Natural killer cell (primary cell): ENCODE data around the gene C12orf43. TPM values are rescaled to one million over a fixed set of nuclear protein-coding genes. Genes with fewer than 3 reads are reported as not detected.

Experiments used
- ATAC-seq, 3 donors: fragments of 150-1000 bp in 2 of 3; fragments of 200-7000 bp in 1 of 3; cut with Tn5 transposase; 1 replicate in 1 of 3; 2 replicates in 2 of 3; pipeline ENCODE4 v1.10.0; 2021; ENCODE audit warnings: mild to moderate bottlenecking in 2 of 3, moderate library complexity in 2 of 3
- DNase-seq, 2 donors: peaks; one replicate each; pipeline versions ENCODE4 v3.0.0 to v3.0.0-alpha.2; 2013 to 2021; ENCODE audit warnings: mixed read lengths in 1 of 2
- H3K27ac ChIP-seq: one replicate; pipeline ENCODE4 v1.5.1; 2013; ENCODE audit warnings: mild to moderate bottlenecking, low read length
- H3K27me3 ChIP-seq: one replicate; pipeline ENCODE4 v1.6.1; 2013; ENCODE audit warnings: low read length; ENCODE audit not compliant: control insufficient read depth, insufficient read depth
- H3K36me3 ChIP-seq: one replicate; pipeline ENCODE4 v1.6.1; 2013; ENCODE audit warnings: low read length; ENCODE audit not compliant: control insufficient read depth, insufficient read depth
- H3K4me1 ChIP-seq: one replicate; pipeline ENCODE4 v1.6.1; 2013; ENCODE audit warnings: low read length; ENCODE audit not compliant: control insufficient read depth, insufficient read depth
- H3K4me3 ChIP-seq: one replicate; pipeline ENCODE4 v1.5.1; 2013; ENCODE audit warnings: low read length
- H3K9me3 ChIP-seq: one replicate; pipeline ENCODE4 v1.6.1; 2013; ENCODE audit warnings: low read length; ENCODE audit not compliant: control insufficient read depth, insufficient read depth
- H3K27ac Mint-ChIP-seq, 2 donors: one replicate each; pipeline ENCODE4 v1.8.0; 2022; ENCODE audit warnings: mild to moderate bottlenecking in 2 of 2, mixed read lengths in 2 of 2, moderate library complexity in 1 of 2
- H3K27me3 Mint-ChIP-seq, 2 donors: one replicate each; pipeline ENCODE4 v1.8.0; 2022; ENCODE audit warnings: low read depth in 2 of 2, mixed read lengths in 2 of 2
- H3K36me3 Mint-ChIP-seq: one replicate; pipeline ENCODE4 v1.8.0; 2022; ENCODE audit warnings: mixed read lengths
- H3K4me1 Mint-ChIP-seq, 2 donors: one replicate each; pipeline ENCODE4 v1.8.0; 2022; ENCODE audit warnings: mixed read lengths in 2 of 2
- H3K4me3 Mint-ChIP-seq: one replicate; pipeline ENCODE4 v1.8.0; 2022; ENCODE audit warnings: mild to moderate bottlenecking, moderate library complexity, mixed read lengths
- H3K9me3 Mint-ChIP-seq, 2 donors: one replicate each; pipeline ENCODE4 v1.8.0; 2022; ENCODE audit warnings: mixed read lengths in 2 of 2
- CTCF ChIP-seq: fragments of 200-600 bp; IDR thresholded peaks from one replicate; pipeline ENCODE4 v1.8.0; 2022; ENCODE audit warnings: antibody characterized with exemption
- WGBS: methylation state at CpG from one replicate; pipeline ENCODE4 v1.1.7; 2013; ENCODE audit warnings: missing lambda C conversion rate; ENCODE audit not compliant: insufficient coverage; 5-methylcytosine and 5-hydroxymethylcytosine counted together
- intact Hi-C: fragments of 100-400 bp; cut with micrococcal nuclease; formaldehyde crosslinking; loops from one replicate; pipeline ENCODE4 v1.14.2; 2022
- total RNA-seq, 4 donors: library from RNA; stranded (reverse); fragments of 120-200 nt in 1 of 4; gene quantifications; one replicate each; pipeline versions ENCODE4 v1.2.3 to v1.2.4, GENCODE V29; 2013 to 2022

Gene C12orf43
- total RNA-seq, 3 donors from 2014 or later (not counting 1 experiment from before 2014, with no cell fraction given), result 16.0 to 19.9 (median 18.0) TPM

- H3K9me3 Mint-ChIP-seq, result no peaks in the 10 kb centered on the region
- no peaks in the 10 kb centered on the region for H3K36me3 ChIP-seq
- no peak overlapping the region for H3K27ac ChIP-seq
- intact Hi-C loops, result loop anchor here (2.0 to 5.0 kb wide), 2 partner anchors 325 to 389 kb away; partner anchors contain the start of gene POP5
- no peaks in the 10 kb centered on the region for H3K27me3 Mint-ChIP-seq
- no peaks in the 10 kb centered on the region for H3K27me3 ChIP-seq
- ATAC-seq (peak; percentile 87 to 91 (median 88)), DNase-seq (peak in 1 of 2 donors; percentile 79)
- no peak overlapping the region for H3K4me3 Mint-ChIP-seq
- TF ChIP-seq CTCF, result peak; percentile 59
- no peaks in the 10 kb centered on the region for H3K4me1 ChIP-seq
- no peaks in the 10 kb centered on the region for H3K9me3 ChIP-seq
- no peak overlapping the region for H3K27ac Mint-ChIP-seq
- peaks cover 0 to 5% of the 10 kb centered on the region in 2 donors for H3K4me1 Mint-ChIP-seq
- no peaks in the 10 kb centered on the region for H3K36me3 Mint-ChIP-seq
- H3K4me3 ChIP-seq, result no peak overlapping the region
- WGBS, result 45% methylated on average over 9 of the region's 13 CpGs
These were observed 44.7 kb downstream of the C12orf43 start for GRCh38 chr12:120971299-120972180.

GRCh38 chr12:120970310-120970709 lies 46.0 kb downstream of the C12orf43 start:
- Mint-ChIP-seq H3K27me3 (no peaks in the 10 kb centered on the region), H3K36me3 (no peaks in the 10 kb centered on the region), H3K27ac (no peak overlapping the region), H3K9me3 (no peaks in the 10 kb centered on the region), H3K4me3 (no peak overlapping the region), H3K4me1 (peaks cover 0 to 5% of the 10 kb centered on the region in 2 donors)
- H3K4me3 ChIP-seq, result no peak overlapping the region
- no peak overlapping the region for H3K27ac ChIP-seq
- no peak for TF ChIP-seq CTCF
- intact Hi-C loops, result loop anchor here (2.0 to 5.0 kb wide), 2 partner anchors 324 to 388 kb away; partner anchors contain the start of gene POP5
- no peaks in the 10 kb centered on the region for H3K27me3 ChIP-seq
- DNase-seq (no peak), ATAC-seq (no peak)
- H3K9me3 ChIP-seq, result no peaks in the 10 kb centered on the region
- no peaks in the 10 kb centered on the region for H3K36me3 ChIP-seq
- H3K4me1 ChIP-seq, result no peaks in the 10 kb centered on the region
- WGBS, result 90% methylated on average over 3 of the region's 3 CpGs

- no peaks in the 10 kb centered on the region for H3K4me1 ChIP-seq
- H3K9me3 ChIP-seq, result no peaks in the 10 kb centered on the region
- no peaks in the 10 kb centered on the region for H3K36me3 ChIP-seq
- H3K27ac ChIP-seq, result no peak overlapping the region
- intact Hi-C loops, result no loop called here
- ATAC-seq (no peak), DNase-seq (no peak)
- H3K4me1 Mint-ChIP-seq, result no peaks in the 10 kb centered on the region
- H3K36me3 Mint-ChIP-seq, result no peaks in the 10 kb centered on the region
- H3K4me3 ChIP-seq, result no peak overlapping the region
- H3K27me3 ChIP-seq, result no peaks in the 10 kb centered on the region
- TF ChIP-seq CTCF, result no peak
- no peak overlapping the region for H3K4me3 Mint-ChIP-seq
- no peaks in the 10 kb centered on the region for H3K9me3 Mint-ChIP-seq
- no peaks in the 10 kb centered on the region for H3K27me3 Mint-ChIP-seq
- 87% methylated on average over 13 of the region's 13 CpGs for WGBS
- no peak overlapping the region for H3K27ac Mint-ChIP-seq
These were observed 50.7 kb downstream of the C12orf43 start for GRCh38 chr12:120965534-120966091.
